Skin epidermis (tissue), 12 donors: ENCODE results near the gene AGPAT1.
"Not testable (repeated sequence)": the region's sequence is repeated elsewhere in the genome, so short reads cannot be mapped to it uniquely, and the experiment has no call there.

Experiments used
- H3K27ac ChIP-seq, 21 experiments: fragments of 200-600 bp; sonication (generic) in 11 of 21; one replicate each; pipeline ENCODE4 v1.5.0; 2020; ENCODE audit warnings: mild to moderate bottlenecking in 3 of 21, inconsistent platforms in 2 of 21, moderate library complexity in 2 of 21
- H3K4me3 ChIP-seq, 7 experiments: fragments of 200-600 bp; sonication (generic) in 2 of 7; one replicate each; pipeline ENCODE4 v1.5.0; 2020; ENCODE audit warnings: inconsistent platforms in 2 of 7, mild to moderate bottlenecking in 2 of 7, moderate library complexity in 1 of 7

AGPAT1 gene

GRCh38 chr6:32152769-32153563, 22.9 kb downstream of the AGPAT1 start:
- Histone ChIP-seq H3K27ac (peak overlapping the region; percentile 0 to 96 (median 86)), H3K4me3 (peak overlapping the region; percentile 56 to 78 (median 71))

- H3K4me3 ChIP-seq: peak within 1 kb of the TSS in 6 of 7 experiments; percentile 56 to 78 (median 72)
Observed at GRCh38 chr6:32151863-32152768, 23.8 kb downstream of the AGPAT1 start, which contains the start of gene PRRT1. Gene PRRT1, minus strand, starts transcription at chr6:32151939. Its CDS starts 112 bp downstream, at chr6:32151827.

GRCh38 chr6:32151181-32151862, 24.6 kb downstream of the AGPAT1 start:
- peak overlapping the region in 3 of 7 experiments; percentile 13 to 27 (median 26) for H3K4me3 ChIP-seq
- peak overlapping the region in 1 of 21 experiments; percentile 77 for H3K27ac ChIP-seq

More at GRCh38 chr6:32151863-32152768, 23.8 kb downstream of the AGPAT1 start, which contains the start of gene PRRT1:
- peak within 1 kb of the TSS in 17 of 21 experiments; percentile 19 to 96 (median 87) for H3K27ac ChIP-seq

- Histone ChIP-seq H3K27ac (no peak overlapping the region), H3K4me3 (no peak overlapping the region)
Observed at GRCh38 chr6:32149932-32150870, 25.7 kb downstream of the AGPAT1 start.

GRCh38 chr6:32149092-32149755, 26.7 kb downstream of the AGPAT1 start:
- Histone ChIP-seq H3K4me3 (peak overlapping the region; percentile 15 to 43 (median 25)), H3K27ac (peak overlapping the region in 2 of 21 experiments; percentile 5 to 44)

- Histone ChIP-seq H3K4me3 (peak overlapping the region; percentile 15 to 43 (median 25)), H3K27ac (peak overlapping the region in 7 of 21 experiments; percentile 15 to 59 (median 44))
Observed at GRCh38 chr6:32148289-32149091, 27.4 kb downstream of the AGPAT1 start.

- Histone ChIP-seq H3K4me3 (peak overlapping the region in 1 of 7 experiments; percentile 43), H3K27ac (no peak overlapping the region)
Observed at GRCh38 chr6:32147401-32148132, 28.3 kb downstream of the AGPAT1 start.

- H3K4me3 ChIP-seq: no peak overlapping the region
Observed at GRCh38 chr6:32146687-32147086, 29.2 kb downstream of the AGPAT1 start.

GRCh38 chr6:32146287-32146686, 29.6 kb downstream of the AGPAT1 start:
- peak overlapping the region in 1 of 21 experiments; percentile 19 for H3K27ac ChIP-seq
- no peak overlapping the region for H3K4me3 ChIP-seq

More at GRCh38 chr6:32146687-32147086, 29.2 kb downstream of the AGPAT1 start:
- H3K27ac ChIP-seq: peak overlapping the region in 1 of 21 experiments; percentile 19

- H3K4me3 ChIP-seq: not testable (repeated sequence)
- peak overlapping the region in 6 of 21 experiments; percentile 16 to 35 (median 19) for H3K27ac ChIP-seq
Observed at GRCh38 chr6:32144238-32144637, 31.6 kb downstream of the AGPAT1 start.

- no peak overlapping the region for H3K4me3 ChIP-seq
- H3K27ac ChIP-seq: no peak overlapping the region
Observed at GRCh38 chr6:32140420-32141046, 35.4 kb downstream of the AGPAT1 start.

- no peak overlapping the region for H3K4me3 ChIP-seq
- peak overlapping the region in 1 of 21 experiments; percentile 5 for H3K27ac ChIP-seq
Observed at GRCh38 chr6:32139590-32139989, 36.3 kb downstream of the AGPAT1 start.

GRCh38 chr6:32137454-32137853, 38.4 kb downstream of the AGPAT1 start:
- Histone ChIP-seq H3K4me3 (no peak overlapping the region), H3K27ac (no peak overlapping the region)

- Histone ChIP-seq H3K27ac (no peak overlapping the region), H3K4me3 (no peak overlapping the region)
Observed at GRCh38 chr6:32133786-32134185, 42.1 kb downstream of the AGPAT1 start.

GRCh38 chr6:32132110-32132509, 43.8 kb downstream of the AGPAT1 start:
- peak overlapping the region in 13 of 21 experiments; percentile 6 to 75 (median 59) for H3K27ac ChIP-seq

GRCh38 chr6:32131439-32131948, 44.4 kb downstream of the AGPAT1 start:
- no peak overlapping the region for H3K4me3 ChIP-seq
- H3K27ac ChIP-seq: peak overlapping the region in 13 of 21 experiments; percentile 12 to 91 (median 35)

More at GRCh38 chr6:32132110-32132509, 43.8 kb downstream of the AGPAT1 start:
- no peak overlapping the region for H3K4me3 ChIP-seq
